A549 treated with CpdA at 1 μM for 4 hours (cell line): Measurements from ENCODE around the gene SNRNP48. TPM values are rescaled to one million over a fixed set of nuclear protein-coding genes. Genes with fewer than 3 reads are reported as not detected.

ENCODE experiments used
- total RNA-seq: library from RNA; stranded (reverse); fragments of 200-300 nt; extraction: Qiagen RNA extraction; gene quantifications from 5 replicates; pipeline ENCODE4 v1.2.3, GENCODE V29; 2022; ENCODE audit warnings: low read depth

SNRNP48 gene, protein sequence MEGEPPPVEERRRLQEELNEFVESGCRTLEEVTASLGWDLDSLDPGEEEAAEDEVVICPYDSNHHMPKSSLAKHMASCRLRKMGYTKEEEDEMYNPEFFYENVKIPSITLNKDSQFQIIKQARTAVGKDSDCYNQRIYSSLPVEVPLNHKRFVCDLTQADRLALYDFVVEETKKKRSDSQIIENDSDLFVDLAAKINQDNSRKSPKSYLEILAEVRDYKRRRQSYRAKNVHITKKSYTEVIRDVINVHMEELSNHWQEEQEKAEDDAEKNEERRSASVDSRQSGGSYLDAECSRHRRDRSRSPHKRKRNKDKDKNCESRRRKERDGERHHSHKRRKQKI
- total RNA-seq, result 8.7 to 10.5 TPM (median 9.4 TPM) in 5 replicates

DNA sequence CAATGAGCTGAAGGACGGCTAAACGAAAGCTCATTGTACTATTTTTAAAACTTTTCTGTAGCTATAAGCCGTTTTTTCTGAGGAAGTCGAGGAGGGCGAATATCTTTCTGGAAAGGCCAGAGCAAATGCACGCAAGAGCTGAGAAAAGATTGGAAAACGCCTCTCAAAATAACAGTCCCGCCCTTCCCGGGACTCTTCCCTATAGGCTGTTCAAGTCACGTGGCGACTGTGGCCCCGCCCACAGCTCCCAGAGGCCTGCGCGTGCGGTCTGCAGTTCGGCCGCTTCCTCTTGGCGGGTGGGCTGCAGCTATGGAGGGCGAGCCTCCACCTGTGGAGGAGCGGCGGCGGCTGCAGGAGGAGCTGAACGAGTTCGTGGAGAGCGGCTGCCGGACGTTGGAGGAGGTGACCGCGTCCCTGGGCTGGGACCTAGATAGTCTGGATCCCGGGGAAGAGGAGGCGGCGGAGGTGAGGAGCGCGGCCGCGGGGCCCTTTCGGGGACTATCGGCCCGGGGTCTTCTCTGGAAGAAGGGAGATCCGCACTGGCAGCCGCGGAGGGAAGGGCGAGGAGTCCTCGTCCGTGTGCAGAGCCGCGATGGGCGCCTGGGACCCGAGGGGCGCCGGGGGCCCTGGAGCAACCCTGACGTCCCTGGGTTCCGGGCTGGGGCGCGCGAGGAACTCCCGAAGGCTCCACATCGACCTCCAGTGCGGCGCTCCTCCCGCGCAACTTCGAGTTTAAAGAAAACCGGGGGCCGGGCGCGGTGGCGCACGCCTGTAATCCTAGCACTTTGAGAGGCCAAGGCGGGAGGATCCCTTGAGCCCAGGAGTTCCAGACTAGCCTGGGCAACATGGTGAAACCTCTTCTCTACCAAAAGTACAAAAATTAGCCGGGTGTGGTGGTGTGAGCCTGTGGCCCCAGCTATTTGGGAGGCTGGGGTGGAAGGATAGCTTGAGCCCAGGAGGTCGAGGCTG is at the start of gene SNRNP48:
Gene SNRNP48 (plus strand): TSS at position 250 of the 969 bp plus-strand sequence. CDS start 60 bp downstream, at position 310.

DNA sequence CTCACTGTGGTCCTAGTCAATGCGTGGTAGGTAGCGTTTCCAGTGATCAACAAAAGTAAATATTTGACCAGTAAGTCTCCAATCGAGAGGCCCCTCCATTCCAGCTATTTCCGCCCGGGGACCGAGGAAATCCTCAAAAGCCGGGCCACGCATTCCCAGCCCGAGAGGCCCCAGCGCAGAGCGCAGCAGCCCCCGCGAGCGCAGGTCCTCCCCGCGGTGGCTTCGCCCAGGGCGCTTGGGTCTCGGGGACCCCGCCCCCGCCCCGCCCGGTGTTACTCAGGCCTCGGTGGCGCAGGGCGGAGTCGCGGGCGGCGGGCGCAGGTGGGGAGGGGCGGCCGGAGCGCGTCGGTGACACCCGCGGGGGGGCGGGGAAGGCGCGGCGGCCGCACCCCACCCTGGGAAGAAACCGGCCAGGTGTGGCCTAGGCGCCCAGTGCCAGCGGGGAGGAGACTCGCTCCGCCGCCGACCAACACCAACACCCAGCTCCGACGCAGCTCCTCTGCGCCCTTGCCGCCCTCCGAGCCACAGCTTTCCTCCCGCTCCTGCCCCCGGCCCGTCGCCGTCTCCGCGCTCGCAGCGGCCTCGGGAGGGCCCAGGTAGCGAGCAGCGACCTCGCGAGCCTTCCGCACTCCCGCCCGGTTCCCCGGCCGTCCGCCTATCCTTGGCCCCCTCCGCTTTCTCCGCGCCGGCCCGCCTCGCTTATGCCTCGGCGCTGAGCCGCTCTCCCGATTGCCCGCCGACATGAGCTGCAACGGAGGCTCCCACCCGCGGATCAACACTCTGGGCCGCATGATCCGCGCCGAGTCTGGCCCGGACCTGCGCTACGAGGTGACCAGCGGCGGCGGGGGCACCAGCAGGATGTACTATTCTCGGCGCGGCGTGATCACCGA is 48.6 kb upstream of the SNRNP48 start, which contains the start of gene DSP:
Gene DSP (plus strand): TSS at position 497 of the 890 bp plus-strand sequence. CDS start 245 bp downstream, at position 742.

Other genes starting within 250 kb of the SNRNP48 start
- gene CAGE1, start 200.5 kb upstream of the SNRNP48 start, total RNA-seq, result 0.17 TPM in 1 of 5 replicates, not detected in the others
- gene RIOK1, start 200.4 kb upstream of the SNRNP48 start, total RNA-seq, result 10.8 to 14.1 TPM (median 12.1 TPM) in 5 replicates
- gene DSP, start 48.5 kb upstream of the SNRNP48 start, total RNA-seq, result 33.2 to 57.4 TPM (median 40.2 TPM) in 5 replicates
- gene BMP6, start 135.9 kb downstream of the SNRNP48 start, total RNA-seq, result 12.4 to 19.8 TPM (median 17.9 TPM) in 5 replicates